Skeletal muscle satellite cell (primary cell): Measurements from ENCODE around the gene RBFOX2.
"Not testable (repeated sequence)": the region's sequence is repeated elsewhere in the genome, so short reads cannot be mapped to it uniquely, and the experiment has no call there.

Experiments
- H3K27me3 ChIP-seq: 2 replicates; pipeline ENCODE4 v1.7.0; 2013; ENCODE audit warnings: low read length; ENCODE audit not compliant: control insufficient read depth, insufficient read depth
- H3K36me3 ChIP-seq: 2 replicates; pipeline ENCODE4 v1.7.0; 2013; ENCODE audit warnings: mild to moderate bottlenecking, control low read depth, low read length; ENCODE audit not compliant: insufficient read depth
- H3K4me1 ChIP-seq: 2 replicates; pipeline ENCODE4 v1.7.0; 2013; ENCODE audit warnings: low read length; ENCODE audit not compliant: control insufficient read depth, insufficient read depth
- H3K4me2 ChIP-seq: 2 replicates; pipeline ENCODE4 v1.7.0; 2013; ENCODE audit warnings: mild to moderate bottlenecking, low read length
- H3K4me3 ChIP-seq: 2 replicates; pipeline ENCODE4 v1.7.0; 2013; ENCODE audit warnings: low read length
- H3K9ac ChIP-seq: 2 replicates; pipeline ENCODE4 v1.7.0; 2013; ENCODE audit warnings: mild to moderate bottlenecking, low read depth, low read length, moderate library complexity
- H3K9me3 ChIP-seq: replicated peaks from 2 replicates; pipeline ENCODE4 v1.7.0; 2013; ENCODE audit warnings: mild to moderate bottlenecking, control low read depth, low read length

RBFOX2 gene

GRCh38 chr22:35802885-35803284 is 225.7 kb downstream of the RBFOX2 start:
- Histone ChIP-seq H3K27me3 (no peaks in the 10 kb centered on the region), H3K9ac (no peak overlapping the region), H3K36me3 (peaks cover 15% of the 10 kb centered on the region), H3K4me1 (peaks cover 7% of the 10 kb centered on the region), H3K9me3 (no peaks in the 10 kb centered on the region), H3K4me3 (no peak overlapping the region), H3K4me2 (no peak overlapping the region)

- peaks cover 16% of the 10 kb centered on the region for H3K36me3 ChIP-seq
- H3K9ac ChIP-seq, H3K9me3 ChIP-seq, H3K4me2 ChIP-seq, H3K27me3 ChIP-seq, H3K4me3 ChIP-seq, H3K4me1 ChIP-seq: not testable (repeated sequence)
Measured at GRCh38 chr22:35801301-35801700, 227.3 kb downstream of the RBFOX2 start.

GRCh38 chr22:35799150-35799549 is 229.5 kb downstream of the RBFOX2 start:
- Histone ChIP-seq H3K27me3 (no peaks in the 10 kb centered on the region), H3K4me3 (no peak overlapping the region), H3K4me2 (no peak overlapping the region), H3K9me3 (no peaks in the 10 kb centered on the region), H3K9ac (no peak overlapping the region), H3K36me3 (peaks cover 3% of the 10 kb centered on the region), H3K4me1 (peaks cover 7% of the 10 kb centered on the region)

- no peak overlapping the region for H3K9ac ChIP-seq
- H3K4me1 ChIP-seq = peaks cover 4% of the 10 kb centered on the region
- no peaks in the 10 kb centered on the region for H3K9me3 ChIP-seq
- no peak overlapping the region for H3K4me3 ChIP-seq
- H3K27me3 ChIP-seq = no peaks in the 10 kb centered on the region
- peaks cover 3% of the 10 kb centered on the region for H3K36me3 ChIP-seq
- H3K4me2 ChIP-seq = no peak overlapping the region
Measured at GRCh38 chr22:35797411-35797810, 231.2 kb downstream of the RBFOX2 start.

GRCh38 chr22:35795476-35795875 is 233.1 kb downstream of the RBFOX2 start:
- Histone ChIP-seq H3K4me3 (no peak overlapping the region), H3K9me3 (no peaks in the 10 kb centered on the region), H3K36me3 (peaks cover 3% of the 10 kb centered on the region), H3K9ac (no peak overlapping the region), H3K4me1 (no peaks in the 10 kb centered on the region), H3K27me3 (no peaks in the 10 kb centered on the region), H3K4me2 (no peak overlapping the region)

GRCh38 chr22:35792506-35792905 is 236.1 kb downstream of the RBFOX2 start:
- H3K4me1 ChIP-seq = no peaks in the 10 kb centered on the region
- no peaks in the 10 kb centered on the region for H3K9me3 ChIP-seq
- no peak overlapping the region for H3K9ac ChIP-seq
- H3K4me3 ChIP-seq = no peak overlapping the region
- H3K27me3 ChIP-seq = no peaks in the 10 kb centered on the region
- H3K4me2 ChIP-seq = no peak overlapping the region
- peaks cover 4% of the 10 kb centered on the region for H3K36me3 ChIP-seq

- not testable (repeated sequence) for H3K4me3 ChIP-seq, H3K4me1 ChIP-seq, H3K9me3 ChIP-seq, H3K4me2 ChIP-seq, H3K36me3 ChIP-seq, H3K27me3 ChIP-seq, H3K9ac ChIP-seq
Measured at GRCh38 chr22:35791788-35792187, 236.8 kb downstream of the RBFOX2 start.

GRCh38 chr22:35785181-35785923 is 243.3 kb downstream of the RBFOX2 start:
- Histone ChIP-seq H3K27me3 (no peaks in the 10 kb centered on the region), H3K4me3 (no peak overlapping the region), H3K36me3 (peaks cover 22% of the 10 kb centered on the region), H3K4me2 (peak overlapping the region; percentile 24), H3K9ac (no peak overlapping the region), H3K9me3 (no peaks in the 10 kb centered on the region), H3K4me1 (peaks cover 25% of the 10 kb centered on the region)

GRCh38 chr22:35784633-35785032 is 244.0 kb downstream of the RBFOX2 start:
- H3K4me2 ChIP-seq = no peak overlapping the region
- no peak overlapping the region for H3K9ac ChIP-seq
- H3K9me3 ChIP-seq = no peaks in the 10 kb centered on the region
- H3K27me3 ChIP-seq = no peaks in the 10 kb centered on the region
- no peak overlapping the region for H3K4me3 ChIP-seq
- peaks cover 22% of the 10 kb centered on the region for H3K36me3 ChIP-seq
- H3K4me1 ChIP-seq = peaks cover 25% of the 10 kb centered on the region

GRCh38 chr22:35783943-35784614 is 244.5 kb downstream of the RBFOX2 start:
- Histone ChIP-seq H3K9ac (no peak overlapping the region), H3K9me3 (no peaks in the 10 kb centered on the region), H3K4me1 (peaks cover 25% of the 10 kb centered on the region), H3K4me3 (no peak overlapping the region), H3K4me2 (peak overlapping the region; percentile 4), H3K36me3 (peaks cover 22% of the 10 kb centered on the region), H3K27me3 (no peaks in the 10 kb centered on the region)

- H3K36me3 ChIP-seq = peaks cover 19% of the 10 kb centered on the region
- H3K4me2 ChIP-seq = no peak overlapping the region
- no peaks in the 10 kb centered on the region for H3K9me3 ChIP-seq
- no peaks in the 10 kb centered on the region for H3K27me3 ChIP-seq
- no peak overlapping the region for H3K4me3 ChIP-seq
- H3K4me1 ChIP-seq = peaks cover 35% of the 10 kb centered on the region
- no peak overlapping the region for H3K9ac ChIP-seq
Measured at GRCh38 chr22:35782504-35782903, 246.1 kb downstream of the RBFOX2 start.

- H3K9ac ChIP-seq = no peak overlapping the region
- no peak overlapping the region for H3K4me3 ChIP-seq
- no peak overlapping the region for H3K4me2 ChIP-seq
- H3K9me3 ChIP-seq = no peaks in the 10 kb centered on the region
- peaks cover 19% of the 10 kb centered on the region for H3K36me3 ChIP-seq
- H3K27me3 ChIP-seq = no peaks in the 10 kb centered on the region
- H3K4me1 ChIP-seq = peaks cover 40% of the 10 kb centered on the region
Measured at GRCh38 chr22:35781898-35782297, 246.7 kb downstream of the RBFOX2 start.
